Neural crest cell (in vitro differentiated cells): ENCODE measurements around the gene COQ7. TPM values are rescaled to one million over a fixed set of nuclear protein-coding genes. Genes with fewer than 3 reads are reported as not detected.

Experiments used
- DNase-seq: peaks from one replicate; pipeline ENCODE4 v3.0.0; 2021; ENCODE audit warnings: low read depth, mixed read lengths, low spot score
- H3K27ac Mint-ChIP-seq: one replicate; pipeline ENCODE4 v1.8.0; 2021; ENCODE audit warnings: mild to moderate bottlenecking, mixed read lengths; ENCODE audit not compliant: unreplicated experiment
- H3K27me3 Mint-ChIP-seq: 2 replicates; pipeline ENCODE4 v1.8.0; 2021; ENCODE audit warnings: low read depth, mild to moderate bottlenecking, mixed read lengths
- H3K36me3 Mint-ChIP-seq: 2 replicates; pipeline ENCODE4 v1.8.0; 2021; ENCODE audit warnings: low read depth, mild to moderate bottlenecking, mixed read lengths
- H3K4me1 Mint-ChIP-seq: 2 replicates; pipeline ENCODE4 v1.8.0; 2021; ENCODE audit warnings: mixed read lengths
- H3K4me3 Mint-ChIP-seq: one replicate; pipeline ENCODE4 v1.8.0; 2021; ENCODE audit warnings: mild to moderate bottlenecking, mixed read lengths
- H3K9me3 Mint-ChIP-seq: 2 replicates; pipeline ENCODE4 v1.8.0; 2021; ENCODE audit warnings: mixed read lengths
- CTCF ChIP-seq: fragments of 200-600 bp; sonication (generic); conservative IDR thresholded peaks from 2 replicates; pipeline ENCODE4 v1.5.0; 2021; ENCODE audit warnings: antibody characterized with exemption, mild to moderate bottlenecking
- total RNA-seq: library from RNA; stranded (reverse); gene quantifications from 2 replicates; pipeline ENCODE4 v1.2.1, GENCODE V29; 2021

COQ7 gene
- total RNA-seq, 1 donor from 2014 or later = 25.6 TPM

- DNase-seq = no peak
- no peaks in the 10 kb centered on the region for H3K9me3 Mint-ChIP-seq
These were observed 8.1 kb downstream of the COQ7 start for GRCh38 chr16:19075511-19075910.

GRCh38 chr16:19077879-19078278 is 10.5 kb downstream of the COQ7 start:
- no peak for TF ChIP-seq CTCF
- Mint-ChIP-seq H3K9me3 (no peaks in the 10 kb centered on the region), H3K4me1 (no peaks in the 10 kb centered on the region), H3K36me3 (peaks cover 30% of the 10 kb centered on the region), H3K27ac (no peak overlapping the region), H3K4me3 (no peak overlapping the region), H3K27me3 (no peaks in the 10 kb centered on the region)
- no peak for DNase-seq

More at GRCh38 chr16:19075511-19075910, 8.1 kb downstream of the COQ7 start:
- Mint-ChIP-seq H3K27me3 (no peaks in the 10 kb centered on the region), H3K4me3 (no peak overlapping the region), H3K27ac (no peak overlapping the region), H3K36me3 (peaks cover 21% of the 10 kb centered on the region), H3K4me1 (no peaks in the 10 kb centered on the region)
- TF ChIP-seq CTCF = no peak

GRCh38 chr16:19083670-19084069 is 16.3 kb downstream of the COQ7 start:
- no peak for DNase-seq
- Mint-ChIP-seq H3K27me3 (peaks cover 10% of the 10 kb centered on the region), H3K36me3 (peaks cover 23% of the 10 kb centered on the region), H3K9me3 (no peaks in the 10 kb centered on the region), H3K27ac (no peak overlapping the region), H3K4me3 (no peak overlapping the region), H3K4me1 (peaks cover 7% of the 10 kb centered on the region)
- no peak for TF ChIP-seq CTCF

- peaks cover 7% of the 10 kb centered on the region for H3K4me1 Mint-ChIP-seq
- no peak for DNase-seq
- H3K36me3 Mint-ChIP-seq = peaks cover 18% of the 10 kb centered on the region
- H3K9me3 Mint-ChIP-seq = no peaks in the 10 kb centered on the region
- no peak overlapping the region for H3K4me3 Mint-ChIP-seq
- peaks cover 10% of the 10 kb centered on the region for H3K27me3 Mint-ChIP-seq
- no peak for TF ChIP-seq CTCF
- no peak overlapping the region for H3K27ac Mint-ChIP-seq
These were observed 16.7 kb downstream of the COQ7 start for GRCh38 chr16:19084139-19084538.

DNA sequence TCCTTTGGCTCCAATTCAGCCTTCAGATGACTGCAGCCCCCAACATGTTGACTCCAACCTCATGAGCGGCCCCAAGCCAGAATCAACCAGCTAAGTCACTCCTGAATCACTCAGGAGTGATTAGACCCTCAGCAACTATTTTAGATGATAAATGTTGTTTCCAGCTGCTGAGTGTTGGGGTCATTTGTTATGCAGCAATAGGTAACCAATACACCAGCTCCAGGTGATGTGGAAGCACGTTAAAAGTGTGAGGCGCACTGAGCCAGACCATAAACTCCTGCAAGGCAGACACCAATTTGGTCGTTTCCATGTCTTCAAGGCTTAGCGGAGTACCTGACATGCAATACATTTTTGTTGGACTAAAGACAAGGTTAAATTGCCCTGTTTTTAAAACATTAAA is 17.5 kb downstream of the COQ7 start:
- H3K4me1 Mint-ChIP-seq = peaks cover 7% of the 10 kb centered on the region
- no peak overlapping the region for H3K4me3 Mint-ChIP-seq
- TF ChIP-seq CTCF = no peak

More for the DNA sequence above, 17.5 kb downstream of the COQ7 start:
- peaks cover 17% of the 10 kb centered on the region for H3K36me3 Mint-ChIP-seq
- no peaks in the 10 kb centered on the region for H3K9me3 Mint-ChIP-seq
- no peak for DNase-seq
- no peak overlapping the region for H3K27ac Mint-ChIP-seq
- peaks cover 10% of the 10 kb centered on the region for H3K27me3 Mint-ChIP-seq
